Hair follicle dermal papilla cell (primary cell): ENCODE measurements around the gene MAOA. TPM values are rescaled to one million over a fixed set of nuclear protein-coding genes. Genes with fewer than 3 reads are reported as not detected.

Experiments used
- total RNA-seq: library from RNA; depleted of rRNA; stranded (reverse); fragments of >200 nt; gene quantifications from 2 replicates; pipeline ENCODE4 v1.2.3, GENCODE V29; 2012

The MAOA gene
- total RNA-seq: 16.5 and 19.0 TPM in 2 replicates

DNA sequence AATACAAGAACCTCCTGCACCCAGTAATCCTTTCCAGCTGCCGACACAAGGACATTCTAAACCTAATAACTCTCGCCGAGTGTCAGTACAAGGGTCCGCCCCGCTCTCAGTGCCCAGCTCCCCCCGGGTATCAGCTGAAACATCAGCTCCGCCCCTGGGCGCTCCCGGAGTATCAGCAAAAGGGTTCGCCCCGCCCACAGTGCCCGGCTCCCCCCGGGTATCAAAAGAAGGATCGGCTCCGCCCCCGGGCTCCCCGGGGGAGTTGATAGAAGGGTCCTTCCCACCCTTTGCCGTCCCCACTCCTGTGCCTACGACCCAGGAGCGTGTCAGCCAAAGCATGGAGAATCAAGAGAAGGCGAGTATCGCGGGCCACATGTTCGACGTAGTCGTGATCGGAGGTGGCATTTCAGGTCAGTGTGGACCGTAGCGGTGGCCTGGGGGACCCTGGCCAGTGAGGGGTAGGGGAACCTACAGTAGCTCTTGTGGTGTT, at the start of gene MAOA:
Gene MAOA (plus strand): TSS at position 295 of the 490 bp plus-strand sequence. CDS start 43 bp downstream, at position 338.

Other genes with a start within 250 kb of the MAOA start
- gene MAOB, start 226.2 kb downstream of the MAOA start, total RNA-seq: under 0.01 and 0.24 TPM in 2 replicates